ELR (cell line): ENCODE results near the gene APOL2.
"Not testable (repeated sequence)": the region's sequence is repeated elsewhere in the genome, so short reads cannot be mapped to it uniquely, and the experiment has no call there.

Source experiments
- DNase-seq: peaks from one replicate; pipeline ENCODE4 v3.0.0-alpha.2; 2015; ENCODE audit warnings: low read depth

APOL2 gene

GRCh38 chr22:36221799-36222751 is 17.3 kb downstream of the APOL2 start:
- DNase-seq: peak; percentile 42

DNA sequence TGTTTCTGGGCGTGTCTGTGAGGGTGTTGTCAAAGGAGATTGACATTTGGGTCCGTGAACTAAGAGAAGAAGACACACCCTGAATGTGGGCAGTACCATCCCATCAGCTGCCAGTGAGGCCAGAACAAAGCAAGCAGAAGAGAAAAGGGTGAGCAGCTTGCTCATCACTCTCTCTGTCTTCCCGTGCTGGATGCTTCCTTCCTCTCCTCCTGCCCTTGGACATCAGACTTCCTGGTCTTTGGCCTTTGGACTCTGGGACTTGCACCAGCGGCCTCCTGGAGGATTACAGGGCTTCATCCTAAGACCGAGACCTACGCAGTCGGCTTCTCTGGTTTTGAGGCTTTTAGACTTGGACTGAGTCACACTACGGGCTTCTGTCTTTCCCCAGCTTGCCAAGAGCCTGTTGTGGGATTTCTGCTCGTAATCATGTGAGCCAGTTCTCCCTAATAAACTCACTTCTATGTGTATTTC is 18.8 kb downstream of the APOL2 start:
- DNase-seq: peak; percentile 23

- no peak for DNase-seq
Observed at GRCh38 chr22:36218648-36219193, 20.6 kb downstream of the APOL2 start.

DNA sequence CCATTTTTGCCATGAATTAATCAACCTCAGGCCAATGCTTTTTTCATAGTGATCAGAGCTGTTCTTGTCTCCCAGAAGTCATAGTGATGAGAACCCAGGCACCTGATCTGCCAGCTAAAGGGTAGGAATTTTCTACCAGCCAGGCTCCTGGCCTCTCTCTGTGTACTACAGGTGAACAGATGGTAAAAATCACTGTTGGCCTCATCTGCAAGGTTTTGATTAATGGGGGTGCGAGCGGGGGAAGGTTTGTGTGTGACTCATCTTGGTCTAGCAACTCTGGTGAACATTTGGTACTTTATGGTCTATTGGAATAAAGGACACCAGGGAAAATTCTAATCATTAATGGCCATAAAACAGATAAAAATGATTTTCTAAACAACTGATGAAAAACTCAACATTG is 23.3 kb downstream of the APOL2 start:
- no peak for DNase-seq

- no peak for DNase-seq
Observed at GRCh38 chr22:36213586-36213985, 25.7 kb downstream of the APOL2 start.

DNA sequence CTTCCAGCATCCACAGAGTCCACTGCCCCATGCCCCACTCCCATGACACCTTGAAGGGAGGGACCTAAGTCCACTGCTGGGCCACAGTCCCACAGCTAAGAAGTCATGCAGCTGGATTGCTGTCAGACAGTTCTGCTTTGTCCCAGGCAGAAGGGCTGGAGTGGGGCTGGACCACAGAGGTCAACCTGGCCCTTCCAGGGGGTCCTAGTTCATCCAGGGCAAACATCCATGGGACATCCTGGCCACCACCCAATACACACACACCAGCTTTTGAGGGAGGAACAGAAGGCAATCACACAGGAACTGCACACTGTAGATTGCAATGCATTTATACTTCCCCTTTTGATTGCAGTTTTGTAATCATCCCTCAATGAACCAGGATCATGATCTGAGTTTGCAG is 26.4 kb downstream of the APOL2 start:
- DNase-seq: no peak

DNA sequence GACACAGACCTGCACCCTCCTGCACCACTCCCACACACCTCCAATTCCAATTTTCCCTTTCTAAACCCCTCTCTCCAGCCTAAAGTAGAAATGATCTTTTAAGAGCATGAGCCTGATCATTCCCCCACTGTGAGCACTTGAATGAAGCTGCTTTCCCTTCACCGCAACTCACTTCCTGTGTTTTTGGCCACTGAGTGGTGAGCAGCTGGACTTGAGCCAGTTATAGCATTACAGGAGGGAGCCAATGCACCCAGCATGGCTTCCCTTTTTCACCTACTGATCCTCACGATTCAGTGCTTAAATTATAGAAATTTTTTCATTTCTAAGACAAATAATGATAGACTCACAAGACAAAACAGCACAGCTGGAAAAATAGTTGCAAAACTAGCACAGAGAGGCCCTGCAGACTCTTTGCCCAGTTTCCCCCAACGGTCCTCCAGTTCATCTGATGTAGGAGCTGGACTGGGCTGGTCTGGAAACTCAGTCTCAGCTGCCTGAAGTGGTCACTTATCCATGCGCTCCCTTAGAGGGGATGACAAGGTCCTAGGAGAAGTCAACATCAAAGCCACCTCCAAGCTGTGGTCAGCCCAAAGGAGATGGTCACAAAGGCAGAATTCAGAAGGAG is 28.0 kb downstream of the APOL2 start:
- DNase-seq: peak; percentile 42

- DNase-seq: no peak
Observed at GRCh38 chr22:36210224-36210623, 29.1 kb downstream of the APOL2 start.

- not testable (repeated sequence) for DNase-seq
Observed at GRCh38 chr22:36209488-36209908, 29.8 kb downstream of the APOL2 start.

DNA sequence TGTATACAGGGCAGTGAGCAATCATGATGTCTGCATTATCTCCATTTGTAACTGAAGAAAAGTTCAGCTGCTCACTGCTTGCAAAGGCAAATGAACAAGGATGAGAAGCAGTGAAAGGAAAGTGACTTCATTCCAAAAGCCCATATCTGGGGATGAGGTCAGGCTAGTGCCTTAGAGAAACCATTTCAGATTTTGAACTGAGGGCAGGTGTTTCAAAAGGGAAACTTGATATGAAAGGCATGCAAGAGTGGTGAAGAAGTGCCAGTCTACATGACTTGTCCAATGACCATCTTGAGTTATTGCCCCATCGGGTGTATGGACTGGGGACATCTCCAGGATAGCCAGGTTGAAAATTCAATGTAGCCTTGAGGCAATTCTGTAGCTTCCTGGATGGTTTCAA is 30.4 kb downstream of the APOL2 start:
- DNase-seq: no peak

DNA sequence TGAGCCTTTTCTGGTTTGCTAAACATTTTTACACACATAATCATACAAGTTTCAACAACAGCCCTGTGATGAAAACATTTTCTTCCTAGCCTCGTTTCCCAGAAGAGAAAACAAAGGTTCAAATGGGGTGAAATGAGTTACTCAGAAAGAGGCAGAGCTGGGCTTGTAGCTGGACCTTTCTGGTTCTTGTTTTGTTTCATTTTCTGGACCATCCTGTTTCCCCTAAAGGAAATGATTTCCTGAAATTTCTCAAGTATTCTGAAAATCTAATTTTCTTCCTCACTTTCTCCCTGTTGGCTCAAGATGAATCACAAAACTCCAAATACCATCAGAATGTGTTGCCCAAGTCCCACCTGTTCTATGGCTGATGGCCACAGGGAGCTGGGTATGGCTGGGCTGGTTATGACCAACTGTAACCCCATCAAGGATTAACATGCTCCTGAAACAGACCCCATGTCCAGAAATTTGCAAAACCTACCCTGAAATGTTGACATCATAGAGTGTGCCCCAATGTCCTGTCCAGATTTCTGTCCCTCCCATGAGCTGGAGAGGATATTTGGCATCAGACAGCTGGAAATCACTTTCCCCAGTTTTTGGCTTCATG is 31.1 kb downstream of the APOL2 start:
- no peak for DNase-seq

DNA sequence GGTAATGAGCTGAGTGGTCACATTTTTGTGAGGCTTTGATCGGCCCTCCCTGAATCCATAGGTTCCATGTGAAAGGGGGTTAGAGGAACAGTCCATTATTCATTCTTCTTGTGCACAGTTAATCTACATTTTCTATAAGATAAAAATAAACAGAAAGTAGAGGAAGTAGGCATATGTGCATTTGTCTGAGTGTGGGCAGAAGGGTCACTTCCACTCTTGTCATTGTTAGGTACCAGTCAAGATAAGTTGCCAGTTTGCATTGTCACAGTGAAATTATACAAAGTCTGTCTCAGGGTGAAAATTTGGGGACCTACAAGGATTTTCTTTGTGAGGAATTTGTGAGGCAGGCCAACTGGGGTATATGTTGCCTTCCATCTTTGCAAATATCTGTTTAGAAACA is 33.1 kb downstream of the APOL2 start:
- DNase-seq: no peak

GRCh38 chr22:36205573-36205972 is 33.8 kb downstream of the APOL2 start:
- not testable (repeated sequence) for DNase-seq

GRCh38 chr22:36204632-36205015 is 34.7 kb downstream of the APOL2 start:
- DNase-seq: no peak

GRCh38 chr22:36204001-36204631 is 35.2 kb downstream of the APOL2 start:
- DNase-seq: no peak

DNA sequence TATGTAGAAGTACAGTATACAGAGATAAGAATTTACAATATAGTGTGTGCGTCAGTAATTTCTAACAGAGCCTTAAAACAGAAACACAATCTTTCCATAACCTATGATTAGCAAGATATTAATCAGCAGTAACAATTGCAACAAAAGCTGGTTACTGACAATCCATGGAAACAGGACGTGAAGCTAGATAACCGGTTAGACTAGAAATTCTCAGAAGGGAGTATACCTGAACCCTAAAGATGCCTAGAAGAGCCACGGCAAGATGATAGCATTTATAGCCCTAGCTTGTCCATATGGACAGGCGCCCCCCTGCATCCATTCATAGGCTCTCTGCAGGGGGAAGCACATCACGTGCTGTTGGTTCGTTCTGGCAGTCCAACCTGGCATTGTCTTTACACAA is 35.9 kb downstream of the APOL2 start:
- not testable (repeated sequence) for DNase-seq

- not testable (repeated sequence) for DNase-seq
Observed at GRCh38 chr22:36202906-36203305, 36.4 kb downstream of the APOL2 start.

DNA sequence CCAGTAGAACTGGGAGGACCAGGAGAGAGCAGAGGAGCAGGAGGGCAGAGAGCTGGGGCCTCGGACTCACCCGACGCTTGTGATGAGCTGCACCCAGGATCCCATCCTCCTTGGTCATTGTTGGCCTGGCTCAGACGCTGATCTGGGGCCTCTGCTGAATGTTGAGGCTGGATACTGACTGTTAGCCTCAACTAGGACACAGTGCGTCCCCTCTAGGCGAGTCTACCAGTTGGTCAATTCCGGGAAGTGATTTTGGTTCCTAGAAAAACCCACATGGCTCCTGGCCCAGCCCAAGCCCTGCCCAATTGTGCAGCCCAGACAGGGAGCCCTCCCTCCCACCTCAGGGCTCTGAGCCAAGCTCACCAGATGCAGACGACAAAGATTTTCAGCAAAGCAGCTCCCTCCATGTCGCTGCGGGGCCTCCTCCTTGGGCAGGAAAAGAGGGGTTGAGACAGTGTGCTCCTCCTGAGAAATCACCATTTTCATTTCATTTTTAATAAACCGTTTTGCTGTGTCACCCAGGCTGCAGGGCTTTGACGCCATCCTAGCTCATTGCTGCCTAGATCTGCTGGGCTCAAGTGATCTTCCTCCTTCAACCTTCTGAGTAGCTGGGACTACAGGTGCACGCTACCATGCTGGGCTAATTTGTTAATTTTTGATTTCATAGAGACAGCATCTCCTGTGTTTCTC is 37.6 kb downstream of the APOL2 start, which contains the start of gene APOL4:
Gene APOL4 (minus strand): TSS at position 180 of the 690 bp plus-strand sequence. CDS start 75 bp downstream, at position 105.
- no peak for DNase-seq

DNA sequence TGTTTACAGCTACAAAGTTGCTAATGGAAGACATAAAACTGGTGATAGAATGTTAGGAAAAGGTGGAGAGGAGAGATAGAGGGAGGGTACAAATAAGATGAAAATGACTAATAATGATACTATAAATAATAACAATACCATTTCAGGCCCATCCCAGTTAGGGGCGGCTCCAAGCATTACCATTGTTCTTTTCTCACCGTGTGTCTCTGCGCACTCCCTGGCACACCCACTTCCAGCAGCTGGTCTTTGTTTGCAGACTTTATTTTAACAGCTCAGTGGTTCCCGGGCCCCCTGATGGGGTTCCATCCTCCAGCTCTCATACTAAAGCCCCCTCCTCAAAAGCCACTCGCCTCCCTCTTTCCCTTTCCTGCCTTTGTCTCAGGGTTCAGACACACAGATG is 38.3 kb downstream of the APOL2 start:
- not testable (repeated sequence) for DNase-seq

- no peak for DNase-seq
Observed at GRCh38 chr22:36199001-36199551, 40.3 kb downstream of the APOL2 start.

DNA sequence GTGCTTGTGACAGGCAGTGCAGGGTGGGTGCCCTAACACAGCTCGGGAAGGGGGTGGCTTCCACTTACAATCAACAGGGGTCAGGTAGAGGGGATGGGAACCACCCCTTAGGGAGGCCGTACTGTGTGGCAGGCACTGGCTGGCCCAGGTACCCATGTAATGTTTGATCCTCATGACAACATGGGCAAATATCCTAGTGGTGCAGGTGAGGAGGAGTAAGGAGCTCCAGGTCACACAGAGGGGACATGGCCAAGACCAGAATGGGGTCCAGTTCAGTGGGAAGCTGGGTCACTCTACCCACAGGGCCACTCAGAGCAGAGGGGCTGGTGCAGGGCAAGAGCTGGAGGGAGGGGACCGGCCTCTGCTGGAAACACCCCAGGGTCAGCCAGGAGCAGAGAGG is 40.8 kb downstream of the APOL2 start:
- DNase-seq: no peak
